ENCODE measurements around the gene PDLIM4.

The PDLIM4 gene

DNA sequence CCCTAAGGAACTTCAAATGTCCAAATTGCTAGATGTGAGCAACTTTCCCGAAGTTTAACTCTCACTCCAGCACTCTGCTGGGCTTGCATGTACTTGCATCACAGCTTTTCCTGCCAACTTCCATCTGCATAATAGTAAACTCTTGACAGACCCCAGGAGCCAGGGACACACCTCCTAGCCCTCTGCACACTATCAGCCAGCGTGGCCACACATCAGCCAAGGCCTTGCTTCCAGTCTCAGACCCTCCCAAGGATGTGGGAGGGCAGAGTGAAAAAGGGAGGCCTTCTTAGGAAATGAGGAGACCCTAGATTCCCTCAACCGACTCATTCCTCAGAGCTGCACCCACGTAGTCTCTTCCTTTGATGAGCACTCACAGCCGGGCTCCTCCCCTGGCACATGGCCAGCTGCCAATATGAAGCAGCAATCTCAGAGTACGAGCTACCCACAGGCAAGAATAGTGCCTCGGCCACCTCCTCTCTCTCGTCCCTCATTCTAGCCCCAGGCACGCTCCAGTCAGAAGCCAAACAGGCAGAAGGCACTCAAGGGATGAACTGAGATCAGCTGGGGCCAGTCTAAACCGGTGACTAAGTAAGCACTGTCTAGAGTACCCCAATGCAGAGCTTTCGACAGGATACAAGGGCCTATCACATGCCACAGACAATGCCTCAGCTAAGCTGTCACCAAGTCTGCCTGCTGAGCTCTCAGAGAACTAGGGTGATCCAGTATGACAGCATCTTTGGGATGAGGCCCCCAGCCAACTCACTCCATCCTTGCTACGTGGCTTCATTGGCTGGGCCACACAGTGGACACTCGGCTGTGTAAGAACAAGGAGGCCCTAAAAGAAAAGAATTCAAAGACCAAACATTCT is 32.1 kb upstream of the PDLIM4 start:
- H3K4me1 ChIP-seq, result peaks cover 15% of the 10 kb centered on the region
- H3K4me2 ChIP-seq (ENCODE audit: low read length), result no peak overlapping the region
- peaks cover 5% of the 10 kb centered on the region for H3K79me2 ChIP-seq
- H3K9ac ChIP-seq, result no peak overlapping the region
- TF ChIP-seq, protein P1, sequence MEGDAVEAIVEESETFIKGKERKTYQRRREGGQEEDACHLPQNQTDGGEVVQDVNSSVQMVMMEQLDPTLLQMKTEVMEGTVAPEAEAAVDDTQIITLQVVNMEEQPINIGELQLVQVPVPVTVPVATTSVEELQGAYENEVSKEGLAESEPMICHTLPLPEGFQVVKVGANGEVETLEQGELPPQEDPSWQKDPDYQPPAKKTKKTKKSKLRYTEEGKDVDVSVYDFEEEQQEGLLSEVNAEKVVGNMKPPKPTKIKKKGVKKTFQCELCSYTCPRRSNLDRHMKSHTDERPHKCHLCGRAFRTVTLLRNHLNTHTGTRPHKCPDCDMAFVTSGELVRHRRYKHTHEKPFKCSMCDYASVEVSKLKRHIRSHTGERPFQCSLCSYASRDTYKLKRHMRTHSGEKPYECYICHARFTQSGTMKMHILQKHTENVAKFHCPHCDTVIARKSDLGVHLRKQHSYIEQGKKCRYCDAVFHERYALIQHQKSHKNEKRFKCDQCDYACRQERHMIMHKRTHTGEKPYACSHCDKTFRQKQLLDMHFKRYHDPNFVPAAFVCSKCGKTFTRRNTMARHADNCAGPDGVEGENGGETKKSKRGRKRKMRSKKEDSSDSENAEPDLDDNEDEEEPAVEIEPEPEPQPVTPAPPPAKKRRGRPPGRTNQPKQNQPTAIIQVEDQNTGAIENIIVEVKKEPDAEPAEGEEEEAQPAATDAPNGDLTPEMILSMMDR (IDR thresholded peaks at IDR 0.05), result no peak
- H3K4me3 ChIP-seq (ENCODE audit: low read depth, low read length), result no peak overlapping the region
- peak overlapping the region; percentile 5 for H2AFZ ChIP-seq
- no peaks in the 10 kb centered on the region for H3K9me3 ChIP-seq (ENCODE audit: control insufficient read depth, low read length)
- no peaks in the 10 kb centered on the region for H3K27me3 ChIP-seq (ENCODE audit: control insufficient read depth, insufficient read depth, low read length)
- H3K27ac ChIP-seq, result no peak overlapping the region
- H3K36me3 ChIP-seq (ENCODE audit: control insufficient read depth, insufficient read depth, low read length), result no peaks in the 10 kb centered on the region

DNA sequence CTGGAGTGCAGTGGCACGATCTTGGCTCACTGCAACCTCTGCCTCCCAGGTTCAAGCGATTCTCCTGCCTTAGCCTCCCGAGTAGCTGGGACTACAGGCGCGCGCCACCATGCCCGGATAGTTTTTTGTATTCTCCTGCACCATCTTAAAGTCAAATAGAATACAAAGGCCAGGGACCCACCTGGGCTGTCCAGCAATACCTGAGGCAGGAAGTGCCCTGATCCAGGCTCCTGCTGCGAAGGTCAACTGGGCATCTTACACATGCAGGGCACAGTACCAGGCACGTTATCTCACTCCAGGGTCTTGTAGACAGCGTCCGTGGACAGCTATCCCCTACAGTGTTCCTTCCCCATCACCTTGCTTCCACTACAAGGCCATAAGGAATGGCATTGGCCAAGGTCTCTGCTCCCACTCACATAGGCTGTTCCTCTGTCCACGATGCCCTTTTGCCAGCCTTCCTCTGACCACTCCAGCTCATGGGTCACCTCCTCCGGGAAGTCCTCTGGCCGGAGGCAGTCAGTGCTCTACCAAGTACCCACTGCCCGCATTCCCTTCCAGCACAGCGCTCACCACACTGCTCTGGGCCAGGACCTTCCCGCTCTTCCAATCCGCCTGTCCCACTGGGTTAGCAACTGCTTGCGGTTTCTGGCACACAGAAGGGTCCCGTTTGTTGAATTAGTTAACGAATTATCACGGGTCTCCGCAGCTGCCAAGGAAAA is 30.8 kb upstream of the PDLIM4 start:
- Histone ChIP-seq H3K4me1 (peaks cover 15% of the 10 kb centered on the region), H3K4me3 (ENCODE audit: low read depth, low read length) (peak overlapping the region; percentile 76), H3K9ac (peak overlapping the region; percentile 30), H3K27ac (no peak overlapping the region), H3K9me3 (ENCODE audit: control insufficient read depth, low read length) (no peaks in the 10 kb centered on the region), H3K4me2 (ENCODE audit: low read length) (peak overlapping the region; percentile 70), H3K36me3 (ENCODE audit: control insufficient read depth, insufficient read depth, low read length) (no peaks in the 10 kb centered on the region), H3K79me2 (peaks cover 5% of the 10 kb centered on the region), H2AFZ (peak overlapping the region; percentile 86), H3K27me3 (ENCODE audit: control insufficient read depth, insufficient read depth, low read length) (no peaks in the 10 kb centered on the region)
- TF ChIP-seq, protein P1 (IDR thresholded peaks at IDR 0.05), result no peak

DNA sequence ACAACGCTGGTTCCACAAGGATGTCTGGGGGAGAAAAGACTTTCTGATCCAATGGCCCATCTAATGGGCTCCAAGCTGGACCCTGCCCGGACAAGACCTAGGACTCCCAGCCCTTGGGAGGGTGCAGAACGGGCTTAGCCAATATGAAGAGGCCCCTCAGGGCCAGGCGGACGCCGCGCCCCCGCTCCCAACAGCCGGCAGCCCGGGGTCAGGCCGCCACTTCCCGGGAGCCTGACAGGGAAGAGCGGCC is 30.3 kb upstream of the PDLIM4 start:
- Histone ChIP-seq H3K4me3 (ENCODE audit: low read depth, low read length) (peak overlapping the region; percentile 76), H3K27me3 (ENCODE audit: control insufficient read depth, insufficient read depth, low read length) (no peaks in the 10 kb centered on the region), H3K79me2 (peaks cover 5% of the 10 kb centered on the region), H3K36me3 (ENCODE audit: control insufficient read depth, insufficient read depth, low read length) (no peaks in the 10 kb centered on the region), H2AFZ (peak overlapping the region; percentile 86), H3K4me1 (peaks cover 15% of the 10 kb centered on the region), H3K27ac (peak overlapping the region; percentile 21), H3K9ac (peak overlapping the region; percentile 30), H3K9me3 (ENCODE audit: control insufficient read depth, low read length) (no peaks in the 10 kb centered on the region), H3K4me2 (ENCODE audit: low read length) (peak overlapping the region; percentile 70)
- TF ChIP-seq, protein P1 (IDR thresholded peaks at IDR 0.05), result no peak

DNA sequence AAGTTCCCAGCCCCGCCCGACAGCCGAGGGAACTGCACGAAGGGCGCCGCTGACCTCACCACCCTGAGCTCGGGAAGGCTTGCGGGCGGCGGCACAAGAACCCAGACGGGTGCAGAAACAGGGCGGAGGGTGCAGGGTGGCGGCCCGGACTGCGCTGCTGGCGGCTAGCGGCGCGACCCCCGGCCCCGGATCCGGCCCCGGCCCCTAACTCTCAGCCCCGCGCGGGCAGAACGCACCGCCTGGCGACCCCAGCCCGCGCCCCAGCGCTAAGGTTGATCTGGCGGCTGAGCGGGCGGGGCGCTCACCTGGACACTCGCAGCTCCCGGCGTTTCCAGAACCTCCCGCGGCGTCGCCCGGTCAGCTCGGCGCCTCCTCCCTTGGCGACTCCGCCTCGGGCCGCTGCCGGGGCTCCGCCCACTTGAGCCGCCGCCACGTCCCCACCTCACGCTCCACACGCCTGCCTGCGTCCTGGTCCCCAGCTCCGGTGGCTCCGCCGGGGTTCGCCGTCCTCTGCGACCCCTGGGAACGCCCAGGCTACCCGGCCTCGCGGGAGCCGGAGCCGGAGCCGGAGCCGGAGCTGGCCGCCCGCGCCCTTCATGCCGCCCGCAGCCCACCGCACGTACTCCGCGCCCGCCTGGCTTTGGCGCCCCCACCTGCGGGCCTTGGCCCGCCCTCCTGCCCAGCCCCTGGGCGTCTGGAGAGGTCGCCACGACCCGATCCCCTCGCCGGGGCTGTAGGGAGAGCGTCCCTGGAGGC is 29.8 kb upstream of the PDLIM4 start, which contains the start of gene P4HA2:
TSS of gene P4HA2 (minus strand) at position 369 of the 756 bp plus-strand sequence. CDS start 9,227 bp downstream, outside the sequence.
- Histone ChIP-seq H3K4me3 (ENCODE audit: low read depth, low read length) (peak within 1 kb of the TSS; percentile 76), H3K4me2 (ENCODE audit: low read length) (peak within 1 kb of the TSS; percentile 70), H3K27me3 (ENCODE audit: control insufficient read depth, insufficient read depth, low read length) (no peaks in the 10 kb centered on the region), H3K9me3 (ENCODE audit: control insufficient read depth, low read length) (no peaks in the 10 kb centered on the region), H3K36me3 (ENCODE audit: control insufficient read depth, insufficient read depth, low read length) (no peaks in the 10 kb centered on the region), H3K9ac (peak within 1 kb of the TSS; percentile 30), H3K4me1 (peaks cover 15% of the 10 kb centered on the region), H2AFZ (peak within 1 kb of the TSS; percentile 86), H3K79me2 (peaks cover 5% of the 10 kb centered on the region), H3K27ac (peak within 1 kb of the TSS; percentile 21)
- TF ChIP-seq, protein P1 (IDR thresholded peaks at IDR 0.05), result peak; percentile 14

All from parathyroid adenoma (tissue), 2 donors.